WTC11 (cell line): ENCODE measurements around the gene SAMM50. TPM values are rescaled to one million over a fixed set of nuclear protein-coding genes. Genes with fewer than 3 reads are reported as not detected.
A peak's percentile ranks its signal among the peaks of the same experiment; 100 is the strongest.

ENCODE experiments used
- ATAC-seq: fragments of 200-7000 bp; cut with Tn5 transposase; 2 replicates; pipeline ENCODE4 v1.10.0; 2021; ENCODE audit warnings: mild to moderate bottlenecking, moderate library complexity
- CTCF ChIA-PET: fragments of 300-600 bp; sonication (Branson Sonifier 250); formaldehyde crosslinking; loops from one replicate; lab custom pipeline; 2021; ENCODE audit warnings: antibody characterized with exemption; lab: Charles Lee
- POLR2A ChIA-PET: fragments of 350-600 bp; sonication (Branson Sonifier 250); formaldehyde crosslinking; loops from one replicate; lab custom pipeline; 2021; ENCODE audit warnings: antibody characterized with exemption; lab: Charles Lee
- DNase-seq: peaks from one replicate; pipeline ENCODE4 v3.0.0; 2021; ENCODE audit warnings: low spot score
- H3K27ac Mint-ChIP-seq: 2 replicates; pipeline ENCODE4 v1.8.0; 2021; ENCODE audit warnings: mixed read lengths
- H3K27me3 Mint-ChIP-seq: 2 replicates; pipeline ENCODE4 v1.8.0; 2021; ENCODE audit warnings: low read depth, mild to moderate bottlenecking, moderate library complexity, mixed read lengths
- H3K36me3 Mint-ChIP-seq: 2 replicates; pipeline ENCODE4 v1.8.0; 2021; ENCODE audit warnings: mixed read lengths
- H3K4me1 Mint-ChIP-seq: 2 replicates; pipeline ENCODE4 v1.8.0; 2022; ENCODE audit warnings: mixed read lengths
- H3K4me3 Mint-ChIP-seq: 2 replicates; pipeline ENCODE4 v1.8.0; 2021; ENCODE audit warnings: mild to moderate bottlenecking, moderate library complexity, mixed read lengths
- H3K9me3 Mint-ChIP-seq: 2 replicates; pipeline ENCODE4 v1.8.0; 2021; ENCODE audit warnings: mixed read lengths
- ATF1 ChIP-seq: sonication (generic); formaldehyde crosslinking; IDR thresholded peaks from 2 replicates; pipeline ENCODE4 v1.8.1; 2023; ENCODE audit warnings: mild to moderate bottlenecking, moderate library complexity, missing genetic modification reagents
- CREM ChIP-seq: sonication (generic); formaldehyde crosslinking; IDR thresholded peaks from 2 replicates; pipeline ENCODE4 v1.8.1; 2022; ENCODE audit warnings: mild to moderate bottlenecking, missing genetic modification reagents, moderate library complexity
- ESRRA ChIP-seq: sonication (generic); formaldehyde crosslinking; IDR thresholded peaks from 2 replicates; pipeline ENCODE4 v1.8.1; 2022; ENCODE audit warnings: mild to moderate bottlenecking, missing genetic modification reagents, borderline replicate concordance
- FOXK1 ChIP-seq: sonication (generic); formaldehyde crosslinking; IDR thresholded peaks from 2 replicates; pipeline ENCODE4 v1.8.0; 2022; ENCODE audit warnings: mild to moderate bottlenecking, moderate library complexity, missing genetic modification reagents
- JAZF1 ChIP-seq: fragments of 250-450 bp; sonication (Bioruptor Pico); IDR thresholded peaks from 2 replicates; pipeline ENCODE4 v1.9.0; 2021; ENCODE audit warnings: moderate library complexity, mild to moderate bottlenecking, inconsistent platforms
- NFE2L1 ChIP-seq: sonication (generic); formaldehyde crosslinking; IDR thresholded peaks from 2 replicates; pipeline ENCODE4 v1.8.1; 2023; ENCODE audit warnings: missing genetic modification reagents
- NFYB ChIP-seq: sonication (generic); formaldehyde crosslinking; conservative IDR thresholded peaks from 2 replicates; pipeline ENCODE4 v1.8.0; 2022; ENCODE audit warnings: low read depth, missing genetic modification reagents
- SMAD4 ChIP-seq: sonication (generic); formaldehyde crosslinking; IDR thresholded peaks from 2 replicates; pipeline ENCODE4 v1.8.0; 2022; ENCODE audit warnings: mild to moderate bottlenecking, missing genetic modification reagents
- TEAD4 ChIP-seq: sonication (generic); formaldehyde crosslinking; IDR thresholded peaks from 2 replicates; pipeline ENCODE4 v1.8.0; 2022; ENCODE audit warnings: mild to moderate bottlenecking, missing genetic modification reagents
- ZNF232 ChIP-seq: sonication (generic); formaldehyde crosslinking; IDR thresholded peaks from 2 replicates; pipeline ENCODE4 v1.8.0; 2022; ENCODE audit warnings: mild to moderate bottlenecking, missing genetic modification reagents
- ZNF263 ChIP-seq: sonication (generic); formaldehyde crosslinking; IDR thresholded peaks from 2 replicates; pipeline ENCODE4 v1.8.1; 2022; ENCODE audit warnings: low read depth, mild to moderate bottlenecking, moderate library complexity, missing genetic modification reagents
- total RNA-seq: library from RNA; stranded (reverse); gene quantifications from 3 replicates; pipeline ENCODE4 v1.2.3, GENCODE V29; 2021
- TF ChIP-seq, protein P1 (sequence below): sonication (generic); formaldehyde crosslinking; IDR thresholded peaks from 2 replicates; pipeline ENCODE4 v1.8.1; 2022; ENCODE audit warnings: missing genetic modification reagents, borderline replicate concordance
- TF ChIP-seq, protein P2 (sequence below): sonication (generic); formaldehyde crosslinking; IDR thresholded peaks from 2 replicates; pipeline ENCODE4 v1.8.1; 2023; ENCODE audit warnings: mild to moderate bottlenecking, missing genetic modification reagents, moderate library complexity
- TF ChIP-seq, protein P3 (sequence below): sonication (generic); formaldehyde crosslinking; conservative IDR thresholded peaks from 2 replicates; pipeline ENCODE4 v1.8.1; 2023; ENCODE audit warnings: mild to moderate bottlenecking, low read depth, missing genetic modification reagents, moderate library complexity
- TF ChIP-seq, protein P4 (sequence below): fragments of 250-450 bp; sonication (Bioruptor Pico); IDR thresholded peaks from 2 replicates; pipeline ENCODE4 v1.9.0; 2021; ENCODE audit warnings: mild to moderate bottlenecking
- TF ChIP-seq, protein P5 (sequence below): sonication (generic); formaldehyde crosslinking; IDR thresholded peaks from 2 replicates; pipeline ENCODE4 v1.8.1; 2022; ENCODE audit warnings: mild to moderate bottlenecking, moderate library complexity, missing genetic modification reagents

The SAMM50 gene
- total RNA-seq, 1 experiment from 2014 or later: 72.1 TPM

DNA sequence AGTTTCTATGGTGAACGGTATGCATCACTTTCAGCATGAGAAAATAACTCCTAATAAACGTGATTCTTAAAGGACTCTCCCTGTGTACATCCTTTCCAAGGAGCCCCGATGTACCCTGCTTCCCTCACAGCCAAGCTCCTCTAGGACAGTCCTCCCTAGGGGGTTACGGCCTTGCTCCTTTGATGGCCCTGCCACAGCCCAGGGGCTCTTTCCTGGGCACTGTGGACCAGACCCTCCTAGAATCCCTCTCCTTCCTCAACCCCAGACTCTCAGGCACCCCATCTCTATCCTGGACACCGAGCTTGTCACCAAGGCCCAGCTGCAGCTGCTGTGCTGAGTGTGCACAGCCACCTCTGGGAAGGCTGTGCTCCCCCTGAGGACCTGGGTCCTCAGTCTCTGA lies 3.9 kb upstream of the SAMM50 start (continued):
- TF ChIP-seq, protein P1, sequence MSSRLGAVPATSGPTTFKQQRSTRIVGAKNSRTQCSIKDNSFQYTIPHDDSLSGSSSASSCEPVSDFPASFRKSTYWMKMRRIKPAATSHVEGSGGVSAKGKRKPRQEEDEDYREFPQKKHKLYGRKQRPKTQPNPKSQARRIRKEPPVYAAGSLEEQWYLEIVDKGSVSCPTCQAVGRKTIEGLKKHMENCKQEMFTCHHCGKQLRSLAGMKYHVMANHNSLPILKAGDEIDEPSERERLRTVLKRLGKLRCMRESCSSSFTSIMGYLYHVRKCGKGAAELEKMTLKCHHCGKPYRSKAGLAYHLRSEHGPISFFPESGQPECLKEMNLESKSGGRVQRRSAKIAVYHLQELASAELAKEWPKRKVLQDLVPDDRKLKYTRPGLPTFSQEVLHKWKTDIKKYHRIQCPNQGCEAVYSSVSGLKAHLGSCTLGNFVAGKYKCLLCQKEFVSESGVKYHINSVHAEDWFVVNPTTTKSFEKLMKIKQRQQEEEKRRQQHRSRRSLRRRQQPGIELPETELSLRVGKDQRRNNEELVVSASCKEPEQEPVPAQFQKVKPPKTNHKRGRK (CRISPR knock-in tag): no peak
- TF ChIP-seq, protein P2, sequence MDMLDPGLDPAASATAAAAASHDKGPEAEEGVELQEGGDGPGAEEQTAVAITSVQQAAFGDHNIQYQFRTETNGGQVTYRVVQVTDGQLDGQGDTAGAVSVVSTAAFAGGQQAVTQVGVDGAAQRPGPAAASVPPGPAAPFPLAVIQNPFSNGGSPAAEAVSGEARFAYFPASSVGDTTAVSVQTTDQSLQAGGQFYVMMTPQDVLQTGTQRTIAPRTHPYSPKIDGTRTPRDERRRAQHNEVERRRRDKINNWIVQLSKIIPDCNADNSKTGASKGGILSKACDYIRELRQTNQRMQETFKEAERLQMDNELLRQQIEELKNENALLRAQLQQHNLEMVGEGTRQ (CRISPR knock-in tag): no peak
- TF ChIP-seq NFYB (CRISPR knock-in tag) (no peak), ZNF263 (no peak)

DNA sequence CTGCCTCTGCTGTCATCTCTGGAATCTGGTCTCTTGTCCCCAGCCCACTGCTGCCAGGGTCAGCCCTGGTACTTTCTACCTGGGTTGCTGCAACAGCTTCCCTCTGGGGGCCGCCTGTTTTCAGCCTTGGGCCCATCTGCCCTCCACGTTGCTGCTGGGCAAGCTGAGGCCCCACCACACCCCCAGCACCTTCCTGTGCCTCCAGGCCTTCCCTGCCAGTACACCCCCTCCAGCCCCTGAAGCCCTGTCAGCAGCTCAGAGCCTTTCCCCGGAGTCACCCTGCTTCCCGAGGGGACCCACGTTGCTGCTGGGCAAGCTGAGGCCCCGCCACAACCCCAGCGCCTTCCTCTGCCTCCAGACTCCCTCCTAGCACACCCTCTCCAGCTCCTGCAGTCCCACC lies 3.3 kb upstream of the SAMM50 start:
- TF ChIP-seq TEAD4 (CRISPR knock-in tag): no peak
- no peak for TF ChIP-seq JAZF1
- no peak for TF ChIP-seq SMAD4 (CRISPR knock-in tag)
- TF ChIP-seq, protein P3, sequence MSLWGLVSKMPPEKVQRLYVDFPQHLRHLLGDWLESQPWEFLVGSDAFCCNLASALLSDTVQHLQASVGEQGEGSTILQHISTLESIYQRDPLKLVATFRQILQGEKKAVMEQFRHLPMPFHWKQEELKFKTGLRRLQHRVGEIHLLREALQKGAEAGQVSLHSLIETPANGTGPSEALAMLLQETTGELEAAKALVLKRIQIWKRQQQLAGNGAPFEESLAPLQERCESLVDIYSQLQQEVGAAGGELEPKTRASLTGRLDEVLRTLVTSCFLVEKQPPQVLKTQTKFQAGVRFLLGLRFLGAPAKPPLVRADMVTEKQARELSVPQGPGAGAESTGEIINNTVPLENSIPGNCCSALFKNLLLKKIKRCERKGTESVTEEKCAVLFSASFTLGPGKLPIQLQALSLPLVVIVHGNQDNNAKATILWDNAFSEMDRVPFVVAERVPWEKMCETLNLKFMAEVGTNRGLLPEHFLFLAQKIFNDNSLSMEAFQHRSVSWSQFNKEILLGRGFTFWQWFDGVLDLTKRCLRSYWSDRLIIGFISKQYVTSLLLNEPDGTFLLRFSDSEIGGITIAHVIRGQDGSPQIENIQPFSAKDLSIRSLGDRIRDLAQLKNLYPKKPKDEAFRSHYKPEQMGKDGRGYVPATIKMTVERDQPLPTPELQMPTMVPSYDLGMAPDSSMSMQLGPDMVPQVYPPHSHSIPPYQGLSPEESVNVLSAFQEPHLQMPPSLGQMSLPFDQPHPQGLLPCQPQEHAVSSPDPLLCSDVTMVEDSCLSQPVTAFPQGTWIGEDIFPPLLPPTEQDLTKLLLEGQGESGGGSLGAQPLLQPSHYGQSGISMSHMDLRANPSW (CRISPR knock-in tag): no peak
- TF ChIP-seq NFYB (CRISPR knock-in tag): no peak
- no peak for TF ChIP-seq CREM (CRISPR knock-in tag)
- TF ChIP-seq ZNF232 (CRISPR knock-in tag): no peak
- TF ChIP-seq, protein P4, sequence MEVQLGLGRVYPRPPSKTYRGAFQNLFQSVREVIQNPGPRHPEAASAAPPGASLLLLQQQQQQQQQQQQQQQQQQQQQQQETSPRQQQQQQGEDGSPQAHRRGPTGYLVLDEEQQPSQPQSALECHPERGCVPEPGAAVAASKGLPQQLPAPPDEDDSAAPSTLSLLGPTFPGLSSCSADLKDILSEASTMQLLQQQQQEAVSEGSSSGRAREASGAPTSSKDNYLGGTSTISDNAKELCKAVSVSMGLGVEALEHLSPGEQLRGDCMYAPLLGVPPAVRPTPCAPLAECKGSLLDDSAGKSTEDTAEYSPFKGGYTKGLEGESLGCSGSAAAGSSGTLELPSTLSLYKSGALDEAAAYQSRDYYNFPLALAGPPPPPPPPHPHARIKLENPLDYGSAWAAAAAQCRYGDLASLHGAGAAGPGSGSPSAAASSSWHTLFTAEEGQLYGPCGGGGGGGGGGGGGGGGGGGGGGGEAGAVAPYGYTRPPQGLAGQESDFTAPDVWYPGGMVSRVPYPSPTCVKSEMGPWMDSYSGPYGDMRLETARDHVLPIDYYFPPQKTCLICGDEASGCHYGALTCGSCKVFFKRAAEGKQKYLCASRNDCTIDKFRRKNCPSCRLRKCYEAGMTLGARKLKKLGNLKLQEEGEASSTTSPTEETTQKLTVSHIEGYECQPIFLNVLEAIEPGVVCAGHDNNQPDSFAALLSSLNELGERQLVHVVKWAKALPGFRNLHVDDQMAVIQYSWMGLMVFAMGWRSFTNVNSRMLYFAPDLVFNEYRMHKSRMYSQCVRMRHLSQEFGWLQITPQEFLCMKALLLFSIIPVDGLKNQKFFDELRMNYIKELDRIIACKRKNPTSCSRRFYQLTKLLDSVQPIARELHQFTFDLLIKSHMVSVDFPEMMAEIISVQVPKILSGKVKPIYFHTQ (CRISPR knock-in tag): no peak
- TF ChIP-seq FOXK1: no peak
- no peak for TF ChIP-seq ATF1 (CRISPR knock-in tag)
- TF ChIP-seq NFE2L1 (CRISPR knock-in tag): no peak
- no peak for TF ChIP-seq ESRRA
- TF ChIP-seq, protein P5, sequence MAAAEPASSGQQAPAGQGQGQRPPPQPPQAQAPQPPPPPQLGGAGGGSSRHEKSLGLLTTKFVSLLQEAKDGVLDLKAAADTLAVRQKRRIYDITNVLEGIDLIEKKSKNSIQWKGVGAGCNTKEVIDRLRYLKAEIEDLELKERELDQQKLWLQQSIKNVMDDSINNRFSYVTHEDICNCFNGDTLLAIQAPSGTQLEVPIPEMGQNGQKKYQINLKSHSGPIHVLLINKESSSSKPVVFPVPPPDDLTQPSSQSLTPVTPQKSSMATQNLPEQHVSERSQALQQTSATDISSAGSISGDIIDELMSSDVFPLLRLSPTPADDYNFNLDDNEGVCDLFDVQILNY (CRISPR knock-in tag): no peak
- TF ChIP-seq, all 79 proteins: peak for 0
- POLR2A ChIA-PET: no interaction called here
- H3K9me3 Mint-ChIP-seq: no peaks in the 10 kb centered on the region
- no peaks in the 10 kb centered on the region for H3K27me3 Mint-ChIP-seq
- no peak overlapping the region for H3K4me3 Mint-ChIP-seq
- CTCF ChIA-PET: interaction anchor here (1.1 to 2.6 kb wide), 6 partner anchors 25 to 673 kb away, joined by 3 to 14 read pairs (median 4); no protein-coding TSS in a partner anchor
- ATAC-seq (peak; percentile 5), DNase-seq (no peak)
- H3K4me1 Mint-ChIP-seq: peaks cover 21% of the 10 kb centered on the region
- peaks cover 11% of the 10 kb centered on the region for H3K36me3 Mint-ChIP-seq
- H3K27ac Mint-ChIP-seq: peak overlapping the region; percentile 47; the same call in 1 of the 2 replicates
